Ishikawa (cell line): ENCODE measurements around the gene KBTBD13.

ENCODE experiments used
- CEBPB ChIP-seq: IDR thresholded peaks from 2 replicates; pipeline ENCODE4 v1.6.1; 2012
- CREB1 ChIP-seq: IDR thresholded peaks from 2 replicates; pipeline ENCODE4 v1.6.1; 2012; ENCODE audit warnings: low read depth
- EGR1 ChIP-seq: IDR thresholded peaks from 2 replicates; pipeline ENCODE4 v1.6.1; 2012
- EP300 ChIP-seq: IDR thresholded peaks from 2 replicates; pipeline ENCODE4 v1.6.1; 2012; ENCODE audit warnings: borderline replicate concordance
- FOXM1 ChIP-seq: IDR thresholded peaks from 2 replicates; pipeline ENCODE4 v1.6.1; 2012; ENCODE audit warnings: low read depth, borderline replicate concordance
- NFIC ChIP-seq: IDR thresholded peaks from 2 replicates; pipeline ENCODE4 v1.6.1; 2012
- RAD21 ChIP-seq: IDR thresholded peaks from 2 replicates; pipeline ENCODE4 v1.6.1; 2012; ENCODE audit warnings: low read depth
- TAF1 ChIP-seq: IDR thresholded peaks from 2 replicates; pipeline ENCODE4 v1.6.1; 2012; ENCODE audit warnings: low read depth, mild to moderate bottlenecking
- TCF12 ChIP-seq: IDR thresholded peaks from 2 replicates; pipeline ENCODE4 v1.6.1; 2012; ENCODE audit warnings: low read depth
- TEAD4 ChIP-seq: IDR thresholded peaks from 2 replicates; pipeline ENCODE4 v1.6.1; 2012
- YY1 ChIP-seq: IDR thresholded peaks from 2 replicates; pipeline ENCODE4 v1.6.1; 2012; ENCODE audit warnings: low read depth
- ZBTB7A ChIP-seq: IDR thresholded peaks from 2 replicates; pipeline ENCODE4 v1.6.1; 2012; ENCODE audit warnings: low read depth
- TF ChIP-seq, protein P1 (sequence below): IDR thresholded peaks from 2 replicates; pipeline ENCODE4 v1.6.1; 2012
- TF ChIP-seq, protein P2 (sequence below): IDR thresholded peaks from 2 replicates; pipeline ENCODE4 v1.6.1; 2012
- TF ChIP-seq, protein P3 (sequence below): IDR thresholded peaks from 2 replicates; pipeline ENCODE4 v1.6.1; 2012; ENCODE audit warnings: low read depth, mild to moderate bottlenecking

Gene KBTBD13

DNA sequence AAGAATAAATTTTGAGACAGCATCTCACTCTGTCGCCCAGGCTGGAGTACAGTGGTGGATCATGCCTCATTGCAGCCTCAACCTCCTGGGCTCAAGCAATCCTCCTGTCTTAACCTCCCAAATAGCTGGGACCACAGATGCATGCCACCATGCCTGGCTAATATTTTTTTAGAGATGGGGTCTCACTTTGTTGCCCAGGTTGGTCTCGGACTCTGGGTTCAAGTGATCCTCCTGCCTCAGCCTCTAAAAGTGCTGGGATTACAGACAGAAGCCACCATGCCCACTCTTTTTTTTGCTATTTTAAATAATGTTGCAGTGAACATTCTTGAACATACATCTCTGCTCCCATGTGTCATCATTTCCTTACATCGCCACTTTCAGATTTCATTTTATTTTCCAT lies 38.1 kb upstream of the KBTBD13 start:
- TF ChIP-seq CREB1, result no peak
- no peak for TF ChIP-seq CEBPB
- TF ChIP-seq NFIC, result no peak
- TF ChIP-seq YY1, result no peak
- TF ChIP-seq, protein P1, sequence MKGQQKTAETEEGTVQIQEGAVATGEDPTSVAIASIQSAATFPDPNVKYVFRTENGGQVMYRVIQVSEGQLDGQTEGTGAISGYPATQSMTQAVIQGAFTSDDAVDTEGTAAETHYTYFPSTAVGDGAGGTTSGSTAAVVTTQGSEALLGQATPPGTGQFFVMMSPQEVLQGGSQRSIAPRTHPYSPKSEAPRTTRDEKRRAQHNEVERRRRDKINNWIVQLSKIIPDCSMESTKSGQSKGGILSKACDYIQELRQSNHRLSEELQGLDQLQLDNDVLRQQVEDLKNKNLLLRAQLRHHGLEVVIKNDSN, result no peak
- no peak for TF ChIP-seq RAD21
- TF ChIP-seq, protein P2, sequence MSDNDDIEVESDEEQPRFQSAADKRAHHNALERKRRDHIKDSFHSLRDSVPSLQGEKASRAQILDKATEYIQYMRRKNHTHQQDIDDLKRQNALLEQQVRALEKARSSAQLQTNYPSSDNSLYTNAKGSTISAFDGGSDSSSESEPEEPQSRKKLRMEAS, result no peak
- TF ChIP-seq TAF1, result no peak
- TF ChIP-seq TEAD4, result no peak
- TF ChIP-seq EGR1, result no peak
- TF ChIP-seq TCF12, result no peak
- TF ChIP-seq ZBTB7A, result no peak
- TF ChIP-seq, protein P3, sequence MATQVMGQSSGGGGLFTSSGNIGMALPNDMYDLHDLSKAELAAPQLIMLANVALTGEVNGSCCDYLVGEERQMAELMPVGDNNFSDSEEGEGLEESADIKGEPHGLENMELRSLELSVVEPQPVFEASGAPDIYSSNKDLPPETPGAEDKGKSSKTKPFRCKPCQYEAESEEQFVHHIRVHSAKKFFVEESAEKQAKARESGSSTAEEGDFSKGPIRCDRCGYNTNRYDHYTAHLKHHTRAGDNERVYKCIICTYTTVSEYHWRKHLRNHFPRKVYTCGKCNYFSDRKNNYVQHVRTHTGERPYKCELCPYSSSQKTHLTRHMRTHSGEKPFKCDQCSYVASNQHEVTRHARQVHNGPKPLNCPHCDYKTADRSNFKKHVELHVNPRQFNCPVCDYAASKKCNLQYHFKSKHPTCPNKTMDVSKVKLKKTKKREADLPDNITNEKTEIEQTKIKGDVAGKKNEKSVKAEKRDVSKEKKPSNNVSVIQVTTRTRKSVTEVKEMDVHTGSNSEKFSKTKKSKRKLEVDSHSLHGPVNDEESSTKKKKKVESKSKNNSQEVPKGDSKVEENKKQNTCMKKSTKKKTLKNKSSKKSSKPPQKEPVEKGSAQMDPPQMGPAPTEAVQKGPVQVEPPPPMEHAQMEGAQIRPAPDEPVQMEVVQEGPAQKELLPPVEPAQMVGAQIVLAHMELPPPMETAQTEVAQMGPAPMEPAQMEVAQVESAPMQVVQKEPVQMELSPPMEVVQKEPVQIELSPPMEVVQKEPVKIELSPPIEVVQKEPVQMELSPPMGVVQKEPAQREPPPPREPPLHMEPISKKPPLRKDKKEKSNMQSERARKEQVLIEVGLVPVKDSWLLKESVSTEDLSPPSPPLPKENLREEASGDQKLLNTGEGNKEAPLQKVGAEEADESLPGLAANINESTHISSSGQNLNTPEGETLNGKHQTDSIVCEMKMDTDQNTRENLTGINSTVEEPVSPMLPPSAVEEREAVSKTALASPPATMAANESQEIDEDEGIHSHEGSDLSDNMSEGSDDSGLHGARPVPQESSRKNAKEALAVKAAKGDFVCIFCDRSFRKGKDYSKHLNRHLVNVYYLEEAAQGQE, result no peak
- no peak for TF ChIP-seq EP300
- no peak for TF ChIP-seq FOXM1

DNA sequence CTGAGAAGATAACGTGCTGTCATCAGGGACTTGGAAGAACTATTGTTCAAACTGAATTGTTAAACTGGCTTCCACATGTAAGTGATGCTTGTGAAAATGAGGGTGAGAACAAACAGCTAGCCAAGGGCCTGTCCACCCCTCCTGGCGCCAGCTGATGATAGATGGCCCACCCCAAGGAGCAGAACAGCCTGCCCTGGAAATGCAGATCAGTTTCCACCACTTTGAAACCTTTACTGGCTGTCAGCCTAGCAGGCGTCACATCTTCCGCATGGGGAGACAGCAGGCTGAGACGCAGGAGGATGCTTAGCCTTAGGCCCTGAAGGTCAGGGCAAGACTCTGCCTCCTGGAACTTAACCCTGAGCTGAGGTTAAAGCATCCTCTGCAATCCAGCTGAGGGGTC lies 37.7 kb upstream of the KBTBD13 start:
- no peak for TF ChIP-seq ZBTB7A
- TF ChIP-seq, protein P3, result no peak
- no peak for TF ChIP-seq TCF12
- no peak for TF ChIP-seq NFIC
- no peak for TF ChIP-seq RAD21
- TF ChIP-seq CREB1, result no peak

DNA sequence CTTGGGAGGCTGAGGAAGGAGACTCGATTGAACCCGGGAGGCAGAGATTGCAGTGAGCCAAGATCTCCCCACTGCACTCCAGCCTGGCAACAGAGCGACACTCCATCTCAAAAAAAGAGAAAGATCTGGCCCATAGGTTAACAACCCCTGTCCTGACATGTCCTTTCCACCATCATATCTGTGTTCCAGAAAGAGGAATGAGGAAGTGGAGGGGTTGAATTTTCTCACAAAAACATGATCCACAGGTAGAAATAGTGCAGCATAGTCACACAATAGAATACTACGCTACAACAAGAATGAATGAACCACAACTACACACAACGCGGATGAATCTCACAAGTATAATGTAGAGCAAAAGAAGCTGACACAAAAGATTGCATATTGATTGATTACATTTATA lies 36.1 kb upstream of the KBTBD13 start:
- TF ChIP-seq FOXM1 (no peak), TCF12 (no peak), NFIC (no peak), YY1 (no peak), RAD21 (no peak)
- TF ChIP-seq, protein P2, result no peak
- TF ChIP-seq, protein P3, result no peak

DNA sequence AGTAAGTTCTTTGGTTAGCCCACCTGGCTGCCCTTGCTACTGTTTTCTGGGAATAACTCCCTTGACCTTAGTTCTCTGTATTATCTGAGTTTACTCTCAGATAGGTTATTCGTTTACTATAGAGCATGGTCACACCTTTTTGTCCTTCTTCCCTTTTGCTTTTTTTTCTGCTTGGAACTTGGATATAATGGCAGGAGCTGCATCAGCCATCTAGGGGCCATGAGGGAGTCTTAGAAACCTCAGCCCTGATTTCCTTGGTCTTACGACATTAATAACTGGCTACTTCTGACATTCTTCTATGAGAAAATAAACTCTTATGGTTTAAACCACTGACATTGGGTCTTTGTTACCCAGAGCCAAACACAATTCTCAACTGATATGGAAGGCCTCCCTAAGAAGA lies 34.8 kb upstream of the KBTBD13 start:
- no peak for TF ChIP-seq EGR1
- TF ChIP-seq, protein P2, result no peak
- TF ChIP-seq, protein P1, result no peak
- TF ChIP-seq YY1, result no peak
- TF ChIP-seq TAF1, result no peak
- no peak for TF ChIP-seq NFIC

DNA sequence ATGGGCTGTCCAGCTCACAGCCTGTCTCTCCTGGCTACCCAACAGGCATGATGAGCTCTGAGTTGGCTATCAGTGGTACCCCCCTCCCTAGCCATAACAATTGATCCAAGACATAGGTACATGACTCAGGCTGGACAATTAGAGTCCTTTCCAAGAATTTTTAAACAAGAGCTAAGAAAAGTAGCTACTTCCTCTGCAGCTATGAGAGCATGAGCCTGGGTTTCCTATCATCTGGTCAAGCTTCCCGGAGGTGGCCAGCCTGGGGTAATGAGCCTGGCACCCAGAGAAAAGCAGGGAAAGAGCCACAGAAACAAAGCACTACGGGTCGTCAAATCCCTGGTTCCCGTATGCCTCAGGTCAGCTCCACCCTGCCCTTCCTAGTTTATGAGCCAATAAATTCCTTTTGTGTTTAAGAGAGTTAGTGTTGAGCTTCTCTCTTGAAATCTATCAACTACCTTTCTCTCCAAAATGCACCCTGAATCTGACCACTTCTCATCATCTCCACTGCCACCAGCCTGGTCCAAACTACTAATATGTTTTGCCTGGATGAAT lies 33.7 kb upstream of the KBTBD13 start:
- TF ChIP-seq EP300, result no peak
- no peak for TF ChIP-seq ZBTB7A
- TF ChIP-seq TEAD4, result no peak
- no peak for TF ChIP-seq CREB1
- no peak for TF ChIP-seq CEBPB
- no peak for TF ChIP-seq EGR1
- TF ChIP-seq, protein P1, result no peak
- TF ChIP-seq TCF12, result no peak
- TF ChIP-seq, protein P3, result no peak
- TF ChIP-seq TAF1, result no peak
- TF ChIP-seq NFIC, result no peak
- no peak for TF ChIP-seq YY1
- TF ChIP-seq, protein P2, result no peak
- no peak for TF ChIP-seq RAD21
- TF ChIP-seq FOXM1, result no peak
